ENCODE measurements around the gene SDK1.

DNA sequence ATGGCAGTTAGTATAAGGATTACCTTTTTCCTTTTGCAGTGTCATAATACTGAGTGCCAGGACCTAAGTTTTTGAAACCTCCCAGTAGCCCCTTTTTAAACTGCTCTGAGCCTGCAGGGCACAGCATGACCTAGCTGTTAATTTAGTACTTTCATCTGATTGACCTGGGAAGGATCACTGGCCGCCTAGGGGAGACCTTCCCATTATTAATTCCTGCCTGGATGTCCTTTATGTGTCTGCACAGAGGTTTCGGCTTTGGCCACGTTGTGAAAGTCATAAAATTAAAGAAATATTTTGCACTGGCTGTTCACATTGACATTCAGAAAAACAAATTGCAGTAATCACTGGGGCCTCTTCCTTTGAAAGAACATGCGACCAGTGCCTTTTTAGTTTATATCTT is 290.2 kb downstream of the SDK1 start:
- TF ChIP-seq, protein P1, sequence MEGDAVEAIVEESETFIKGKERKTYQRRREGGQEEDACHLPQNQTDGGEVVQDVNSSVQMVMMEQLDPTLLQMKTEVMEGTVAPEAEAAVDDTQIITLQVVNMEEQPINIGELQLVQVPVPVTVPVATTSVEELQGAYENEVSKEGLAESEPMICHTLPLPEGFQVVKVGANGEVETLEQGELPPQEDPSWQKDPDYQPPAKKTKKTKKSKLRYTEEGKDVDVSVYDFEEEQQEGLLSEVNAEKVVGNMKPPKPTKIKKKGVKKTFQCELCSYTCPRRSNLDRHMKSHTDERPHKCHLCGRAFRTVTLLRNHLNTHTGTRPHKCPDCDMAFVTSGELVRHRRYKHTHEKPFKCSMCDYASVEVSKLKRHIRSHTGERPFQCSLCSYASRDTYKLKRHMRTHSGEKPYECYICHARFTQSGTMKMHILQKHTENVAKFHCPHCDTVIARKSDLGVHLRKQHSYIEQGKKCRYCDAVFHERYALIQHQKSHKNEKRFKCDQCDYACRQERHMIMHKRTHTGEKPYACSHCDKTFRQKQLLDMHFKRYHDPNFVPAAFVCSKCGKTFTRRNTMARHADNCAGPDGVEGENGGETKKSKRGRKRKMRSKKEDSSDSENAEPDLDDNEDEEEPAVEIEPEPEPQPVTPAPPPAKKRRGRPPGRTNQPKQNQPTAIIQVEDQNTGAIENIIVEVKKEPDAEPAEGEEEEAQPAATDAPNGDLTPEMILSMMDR (conservative IDR thresholded peaks at IDR 0.05; ENCODE audit: low read length), result no peak
- no peak for TF ChIP-seq EZH2phosphoT487 (IDR thresholded peaks at IDR 0.05; ENCODE audit: borderline replicate concordance, low read depth, low read length)

Measured in OCI-LY7 (cell line).